HG03039 (cell line): Measurements from ENCODE around the gene GPR162.
"Not testable (repeated sequence)": the region's sequence is repeated elsewhere in the genome, so short reads cannot be mapped to it uniquely, and the experiment has no call there.

Experiments
- ATAC-seq: cut with Tn5 transposase; IDR thresholded peaks from one replicate; pipeline ENCODE4 v1.9.1; 2021; ENCODE audit warnings: mild to moderate bottlenecking, moderate library complexity; ENCODE audit not compliant: unreplicated experiment

The GPR162 gene

DNA sequence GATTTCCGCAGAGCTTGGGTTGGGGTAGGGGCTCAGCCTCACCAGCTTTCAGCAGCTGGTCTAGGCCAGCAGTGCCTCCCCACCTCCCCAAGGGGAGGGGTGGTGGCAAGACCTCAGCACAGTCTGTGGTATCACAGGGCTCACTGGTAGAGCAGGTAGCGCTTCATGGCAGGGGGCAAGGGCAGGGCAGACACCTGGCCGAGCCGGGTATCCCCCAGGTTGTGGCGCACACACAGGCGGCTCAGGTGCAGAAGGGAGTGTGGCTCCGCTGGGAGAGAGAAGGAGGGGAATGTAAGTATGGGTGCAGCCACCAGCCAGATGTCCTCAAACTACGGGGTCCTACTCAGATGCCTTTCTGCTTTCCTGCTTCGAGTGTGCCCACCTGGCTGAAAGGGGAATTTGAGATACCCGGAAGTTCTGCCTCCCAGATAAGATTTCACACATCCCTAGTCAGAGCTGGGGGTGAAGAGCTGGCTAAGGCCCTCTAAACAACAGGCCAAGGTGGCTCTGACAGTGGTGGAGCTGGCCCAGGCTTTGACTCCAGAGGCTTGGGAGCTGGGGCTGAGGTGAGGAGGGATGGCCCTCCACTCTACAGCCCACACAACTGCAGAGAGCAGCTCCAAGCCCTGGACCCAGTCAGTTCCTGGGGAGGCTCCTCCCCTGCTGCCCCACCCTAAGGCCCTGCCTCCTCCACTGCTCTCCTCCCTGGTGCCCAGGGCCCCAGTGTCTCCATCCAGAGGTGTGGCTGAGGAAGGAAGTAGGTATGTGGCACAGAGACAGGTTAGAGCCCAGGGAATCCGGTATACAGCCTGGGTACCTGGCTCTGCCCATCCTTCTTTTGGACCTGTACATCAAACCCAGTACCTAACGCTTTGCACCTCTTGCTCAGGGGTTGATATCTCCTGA, 49.7 kb downstream of the GPR162 start:
- no peak for ATAC-seq

DNA sequence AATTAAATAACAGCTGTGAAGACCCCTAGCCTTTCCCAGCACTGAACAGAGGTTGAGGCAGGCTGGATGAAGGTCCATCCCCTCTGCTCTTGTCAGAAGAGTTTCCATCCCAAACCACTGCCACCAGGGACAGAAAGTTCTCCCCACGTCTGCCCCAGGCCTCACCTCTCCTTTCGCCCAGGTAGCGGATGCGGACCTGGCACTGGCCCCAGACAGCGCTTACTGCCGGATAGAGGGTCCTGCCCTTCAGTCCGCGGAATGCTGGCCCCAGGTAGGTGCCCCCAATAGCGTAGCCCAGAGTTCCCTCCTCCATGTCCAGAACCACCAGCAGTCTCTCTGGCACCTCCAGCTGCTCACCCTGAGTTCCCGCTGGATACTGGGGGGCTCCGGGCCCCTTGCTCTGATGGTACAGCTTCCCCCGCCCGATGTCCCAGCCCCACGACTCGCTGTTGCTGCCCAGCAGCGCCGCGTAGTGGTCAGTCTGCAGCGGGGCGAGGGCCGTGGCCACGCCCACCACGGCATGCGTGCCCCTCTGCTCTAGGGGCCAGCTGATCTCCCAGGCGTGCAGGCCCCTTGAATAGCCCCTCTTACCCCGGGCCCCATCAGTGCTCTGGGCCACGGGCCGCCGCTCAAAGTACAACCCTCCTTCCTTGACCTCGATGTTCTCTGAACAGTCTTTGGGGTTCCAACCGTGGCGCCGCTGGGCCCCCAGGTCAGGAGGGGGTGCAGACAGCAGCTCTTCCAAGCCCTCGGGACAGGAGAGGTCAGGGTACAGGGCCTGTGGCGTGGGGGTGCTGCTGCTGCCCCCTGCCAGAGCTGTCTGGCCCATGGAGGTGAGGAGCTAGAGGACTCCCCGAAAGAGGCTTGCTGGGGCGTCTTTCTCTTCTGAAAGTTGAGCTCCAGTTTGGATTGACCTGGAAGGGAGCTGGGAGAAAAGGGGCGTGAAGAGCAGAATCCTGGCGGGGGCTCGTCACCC, 50.7 kb downstream of the GPR162 start:
- no peak for ATAC-seq

DNA sequence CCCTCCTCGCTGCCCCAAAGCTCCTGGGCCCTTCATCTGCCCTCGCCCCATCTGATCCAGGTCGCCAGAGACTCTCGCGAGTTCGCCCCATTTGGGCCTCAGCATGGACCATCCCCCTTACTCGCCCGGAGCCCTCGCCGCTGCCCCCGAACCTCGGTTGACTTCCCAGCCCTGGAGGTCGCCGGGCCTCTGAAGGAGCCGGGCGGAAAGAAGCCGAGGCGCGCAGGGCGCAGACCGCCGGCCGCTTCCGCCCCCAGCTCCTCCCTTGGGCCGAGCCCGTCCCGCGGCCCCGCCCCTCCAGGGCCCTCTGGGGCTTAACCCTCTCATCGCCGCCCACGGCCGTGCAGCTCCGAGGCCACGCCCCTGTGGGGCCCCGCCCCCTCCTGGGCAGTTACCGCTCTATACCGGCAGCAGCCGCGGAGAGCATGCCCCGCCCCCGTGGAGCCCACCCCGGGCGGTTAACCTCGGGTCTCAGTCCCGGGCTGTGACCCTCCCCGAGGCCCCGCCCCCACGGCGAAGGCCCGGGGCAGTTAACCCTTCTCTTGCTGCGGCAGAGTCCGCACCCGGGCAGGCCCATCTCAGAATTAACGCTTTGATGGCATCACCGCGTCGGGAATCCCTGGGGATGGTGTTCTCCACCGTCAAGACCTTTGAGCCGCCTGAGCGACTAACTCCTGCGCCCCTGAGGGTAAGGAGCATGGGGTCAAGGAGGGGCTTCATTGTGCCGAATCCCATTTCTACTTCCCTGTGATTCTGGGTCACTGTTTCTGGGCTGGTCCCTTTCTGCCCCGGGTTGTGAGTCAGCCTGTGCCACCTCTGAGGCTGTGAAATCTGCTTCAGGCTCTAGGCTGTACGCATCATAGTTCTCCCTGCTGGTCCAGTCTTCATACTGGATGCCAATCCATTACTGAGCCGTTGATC, 51.7 kb downstream of the GPR162 start, which contains the start of gene SPSB2:
SPSB2 (minus strand) TSS at position 210 of the 921 bp plus-strand sequence. CDS start 402 bp downstream, outside the sequence.
- ATAC-seq: peak; percentile 78

DNA sequence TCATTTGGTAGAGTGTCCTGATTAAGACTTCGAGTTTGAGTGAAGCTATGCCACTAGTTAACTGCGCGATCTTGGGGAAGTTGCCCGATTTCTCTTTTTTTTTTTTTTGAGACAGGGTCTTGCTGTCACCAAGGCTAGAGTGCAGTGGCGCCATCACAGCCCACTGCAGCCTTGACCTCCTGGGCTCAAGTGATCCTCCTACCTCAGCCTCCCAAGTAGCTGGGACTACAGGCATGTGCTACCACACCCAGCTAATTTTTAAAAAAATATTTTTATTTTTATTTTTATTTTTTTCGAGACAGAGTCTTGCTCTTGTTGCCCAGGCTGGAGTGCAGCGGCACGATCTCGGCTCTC, 52.4 kb downstream of the GPR162 start:
- not testable (repeated sequence) for ATAC-seq
